Measurements from ENCODE around the gene RDX. TPM values are rescaled to one million over a fixed set of nuclear protein-coding genes. Genes with fewer than 3 reads are reported as not detected.

RDX gene
- total RNA-seq, 1 donor from 2014 or later: 88.2 TPM

- no peak for DNase-seq (ENCODE audit: low read depth)
- no peak for FAIRE-seq
- Histone ChIP-seq H3K4me3 (ENCODE audit: low read depth, low read length) (no peak overlapping the region), H3K27me3 (ENCODE audit: control insufficient read depth, insufficient read depth, low read length) (no peaks in the 10 kb centered on the region), H3K36me3 (ENCODE audit: control insufficient read depth, insufficient read depth, low read length) (no peaks in the 10 kb centered on the region)
- TF ChIP-seq CTCF (IDR thresholded peaks at IDR 0.05; ENCODE audit: insufficient read depth, low read length, severe bottlenecking): no peak
Observed at GRCh38 chr11:110153474-110153873, 142.9 kb downstream of the RDX start.

GRCh38 chr11:110152199-110152598 lies 144.2 kb downstream of the RDX start:
- H3K4me3 ChIP-seq (ENCODE audit: low read depth, low read length): no peak overlapping the region
- H3K36me3 ChIP-seq (ENCODE audit: control insufficient read depth, insufficient read depth, low read length): no peaks in the 10 kb centered on the region
- FAIRE-seq (no peak), DNase-seq (ENCODE audit: low read depth) (no peak)
- TF ChIP-seq CTCF (IDR thresholded peaks at IDR 0.05; ENCODE audit: insufficient read depth, low read length, severe bottlenecking): no peak
- no peaks in the 10 kb centered on the region for H3K27me3 ChIP-seq (ENCODE audit: control insufficient read depth, insufficient read depth, low read length)

- H3K36me3 ChIP-seq (ENCODE audit: control insufficient read depth, insufficient read depth, low read length): no peaks in the 10 kb centered on the region
- DNase-seq (ENCODE audit: low read depth): peak; percentile 83
- no peak overlapping the region for H3K4me3 ChIP-seq (ENCODE audit: low read depth, low read length)
- no peaks in the 10 kb centered on the region for H3K27me3 ChIP-seq (ENCODE audit: control insufficient read depth, insufficient read depth, low read length)
- TF ChIP-seq CTCF (IDR thresholded peaks at IDR 0.05; ENCODE audit: insufficient read depth, low read length, severe bottlenecking): no peak
- FAIRE-seq: no peak
Observed at GRCh38 chr11:110148775-110149744, 147.4 kb downstream of the RDX start.

- Histone ChIP-seq H3K36me3 (ENCODE audit: control insufficient read depth, insufficient read depth, low read length) (no peaks in the 10 kb centered on the region), H3K27me3 (ENCODE audit: control insufficient read depth, insufficient read depth, low read length) (no peaks in the 10 kb centered on the region), H3K4me3 (ENCODE audit: low read depth, low read length) (no peak overlapping the region)
- DNase-seq (ENCODE audit: low read depth) (peak; percentile 37), FAIRE-seq (no peak)
- TF ChIP-seq CTCF (IDR thresholded peaks at IDR 0.05; ENCODE audit: insufficient read depth, low read length, severe bottlenecking): no peak
Observed at GRCh38 chr11:110147962-110148709, 148.3 kb downstream of the RDX start.

GRCh38 chr11:110141812-110142211 lies 154.6 kb downstream of the RDX start:
- no peaks in the 10 kb centered on the region for H3K27me3 ChIP-seq (ENCODE audit: control insufficient read depth, insufficient read depth, low read length)
- no peak overlapping the region for H3K4me3 ChIP-seq (ENCODE audit: low read depth, low read length)
- no peak for TF ChIP-seq CTCF (IDR thresholded peaks at IDR 0.05; ENCODE audit: insufficient read depth, low read length, severe bottlenecking)
- no peaks in the 10 kb centered on the region for H3K36me3 ChIP-seq (ENCODE audit: control insufficient read depth, insufficient read depth, low read length)
- DNase-seq (ENCODE audit: low read depth) (peak; percentile 62), FAIRE-seq (no peak)
